HG02852 (cell line): ENCODE results near the gene NCR1.
"Not testable (repeated sequence)": the region's sequence is repeated elsewhere in the genome, so short reads cannot be mapped to it uniquely, and the experiment has no call there.

ENCODE experiments used
- ATAC-seq: cut with Tn5 transposase; IDR thresholded peaks from one replicate; pipeline ENCODE4 v1.9.1; 2021; ENCODE audit warnings: mild to moderate bottlenecking, moderate library complexity; ENCODE audit not compliant: unreplicated experiment

NCR1 gene

GRCh38 chr19:54905803-54906511 lies at the start of gene NCR1:
NCR1 (plus strand) TSS chr19:54906148; CDS start chr19:54906188, 40 bp downstream.
- no peak for ATAC-seq

- not testable (repeated sequence) for ATAC-seq
These were observed 47.5 kb upstream of the NCR1 start for GRCh38 chr19:54858476-54858875.

GRCh38 chr19:54859421-54859820 lies 46.5 kb upstream of the NCR1 start:
- ATAC-seq = not testable (repeated sequence)

- ATAC-seq = not testable (repeated sequence)
These were observed 42.5 kb upstream of the NCR1 start for GRCh38 chr19:54863459-54863858.

- no peak for ATAC-seq
These were observed 34.3 kb upstream of the NCR1 start for GRCh38 chr19:54871696-54872095.

GRCh38 chr19:54873990-54874389 lies 32.0 kb upstream of the NCR1 start, which contains the start of gene FCAR:
FCAR (plus strand) TSS chr19:54874235; CDS start chr19:54874290, 55 bp downstream.
- ATAC-seq = no peak

GRCh38 chr19:54875506-54875905 lies 30.4 kb upstream of the NCR1 start:
- no peak for ATAC-seq

- ATAC-seq = no peak
These were observed 28.5 kb upstream of the NCR1 start for GRCh38 chr19:54877471-54877870.

GRCh38 chr19:54881884-54882283 lies 24.1 kb upstream of the NCR1 start:
- no peak for ATAC-seq

GRCh38 chr19:54882758-54883157 lies 23.2 kb upstream of the NCR1 start:
- ATAC-seq = no peak

GRCh38 chr19:54883228-54883627 lies 22.7 kb upstream of the NCR1 start:
- no peak for ATAC-seq

- no peak for ATAC-seq
These were observed 17.7 kb upstream of the NCR1 start for GRCh38 chr19:54888239-54888638.

GRCh38 chr19:54889566-54889965 lies 16.4 kb upstream of the NCR1 start:
- no peak for ATAC-seq

- no peak for ATAC-seq
These were observed 12.5 kb upstream of the NCR1 start for GRCh38 chr19:54893406-54893805.

- ATAC-seq = not testable (repeated sequence)
These were observed 11.8 kb upstream of the NCR1 start for GRCh38 chr19:54894106-54894505.

GRCh38 chr19:54896036-54896435 lies 9.9 kb upstream of the NCR1 start:
- ATAC-seq = no peak

GRCh38 chr19:54898685-54899084 lies 7.3 kb upstream of the NCR1 start:
- ATAC-seq = not testable (repeated sequence)

- ATAC-seq = not testable (repeated sequence)
These were observed 6.3 kb upstream of the NCR1 start for GRCh38 chr19:54899646-54900045.

GRCh38 chr19:54901153-54901552 lies 4.8 kb upstream of the NCR1 start:
- ATAC-seq = not testable (repeated sequence)

GRCh38 chr19:54902061-54902460 lies 3.9 kb upstream of the NCR1 start:
- no peak for ATAC-seq

- no peak for ATAC-seq
These were observed 2.6 kb upstream of the NCR1 start for GRCh38 chr19:54903303-54903702.

- not testable (repeated sequence) for ATAC-seq
These were observed 1.7 kb upstream of the NCR1 start for GRCh38 chr19:54904261-54904660.

- ATAC-seq = no peak
These were observed 536 bp upstream of the NCR1 start for GRCh38 chr19:54905421-54905802.
